HG03432 (cell line): ENCODE data around the gene DNAH8.

Experiments
- ATAC-seq: cut with Tn5 transposase; IDR thresholded peaks from one replicate; pipeline ENCODE4 v1.9.1; 2021; ENCODE audit warnings: mild to moderate bottlenecking, moderate library complexity; ENCODE audit not compliant: unreplicated experiment

DNAH8 gene

GRCh38 chr6:39003492-39003891, 288.4 kb downstream of the DNAH8 start:
- ATAC-seq = no peak

- ATAC-seq = no peak
Measured at GRCh38 chr6:39004801-39005200, 289.7 kb downstream of the DNAH8 start.

GRCh38 chr6:39005774-39006173, 290.7 kb downstream of the DNAH8 start:
- no peak for ATAC-seq

- no peak for ATAC-seq
Measured at GRCh38 chr6:39007575-39007974, 292.5 kb downstream of the DNAH8 start.

- no peak for ATAC-seq
Measured at GRCh38 chr6:39008737-39009136, 293.6 kb downstream of the DNAH8 start.

GRCh38 chr6:39009476-39009875, 294.4 kb downstream of the DNAH8 start:
- no peak for ATAC-seq

- ATAC-seq = no peak
Measured at GRCh38 chr6:39016839-39017546, 301.9 kb downstream of the DNAH8 start.

- ATAC-seq = no peak
Measured at GRCh38 chr6:39017547-39017880, 302.4 kb downstream of the DNAH8 start.

GRCh38 chr6:39018103-39018502, 303.0 kb downstream of the DNAH8 start:
- no peak for ATAC-seq

GRCh38 chr6:39020136-39020535, 305.0 kb downstream of the DNAH8 start:
- no peak for ATAC-seq

GRCh38 chr6:39021041-39021440, 305.9 kb downstream of the DNAH8 start:
- no peak for ATAC-seq

- no peak for ATAC-seq
Measured at GRCh38 chr6:39021779-39022178, 306.7 kb downstream of the DNAH8 start.

- no peak for ATAC-seq
Measured at GRCh38 chr6:39026175-39026574, 311.1 kb downstream of the DNAH8 start.

GRCh38 chr6:39029156-39030011, 314.3 kb downstream of the DNAH8 start:
- ATAC-seq = no peak

GRCh38 chr6:39035681-39036080, 320.6 kb downstream of the DNAH8 start:
- no peak for ATAC-seq

GRCh38 chr6:39037082-39037508, 322.0 kb downstream of the DNAH8 start:
- no peak for ATAC-seq

- ATAC-seq = no peak
Measured at GRCh38 chr6:39037707-39038106, 322.6 kb downstream of the DNAH8 start.

- no peak for ATAC-seq
Measured at GRCh38 chr6:39040080-39040673, 325.1 kb downstream of the DNAH8 start.

GRCh38 chr6:39041072-39041471, 326.0 kb downstream of the DNAH8 start:
- no peak for ATAC-seq

- no peak for ATAC-seq
Measured at GRCh38 chr6:39043776-39044175, 328.7 kb downstream of the DNAH8 start.

GRCh38 chr6:39044181-39044580, 329.1 kb downstream of the DNAH8 start:
- no peak for ATAC-seq
